Dendritic cell treated with granulocyte-macrophage colony-stimulating factor and Interleukin-4, amounts not matched to agents 40 ng/mL and 50 ng/mL, for 4 days (primary cell): ENCODE results near the gene SNCB.

Experiments used
- H3K27ac Mint-ChIP-seq: one replicate; pipeline ENCODE4 v1.8.0; 2022; ENCODE audit warnings: mild to moderate bottlenecking, mixed read lengths
- H3K27me3 Mint-ChIP-seq: one replicate; pipeline ENCODE4 v1.8.0; 2022; ENCODE audit warnings: mild to moderate bottlenecking, mixed read lengths
- H3K36me3 Mint-ChIP-seq: one replicate; pipeline ENCODE4 v1.8.0; 2022; ENCODE audit warnings: low read depth, mixed read lengths
- H3K4me1 Mint-ChIP-seq: one replicate; pipeline ENCODE4 v1.8.0; 2022; ENCODE audit warnings: low read depth, mixed read lengths
- H3K4me3 Mint-ChIP-seq: one replicate; pipeline ENCODE4 v1.8.0; 2022; ENCODE audit warnings: mild to moderate bottlenecking, moderate library complexity, mixed read lengths
- H3K9me3 Mint-ChIP-seq: one replicate; pipeline ENCODE4 v1.8.0; 2022; ENCODE audit warnings: mixed read lengths
- intact Hi-C: fragments of 100-400 bp; cut with micrococcal nuclease; formaldehyde crosslinking; loops from one replicate; pipeline ENCODE4 v1.15.0; 2022

The SNCB gene

DNA sequence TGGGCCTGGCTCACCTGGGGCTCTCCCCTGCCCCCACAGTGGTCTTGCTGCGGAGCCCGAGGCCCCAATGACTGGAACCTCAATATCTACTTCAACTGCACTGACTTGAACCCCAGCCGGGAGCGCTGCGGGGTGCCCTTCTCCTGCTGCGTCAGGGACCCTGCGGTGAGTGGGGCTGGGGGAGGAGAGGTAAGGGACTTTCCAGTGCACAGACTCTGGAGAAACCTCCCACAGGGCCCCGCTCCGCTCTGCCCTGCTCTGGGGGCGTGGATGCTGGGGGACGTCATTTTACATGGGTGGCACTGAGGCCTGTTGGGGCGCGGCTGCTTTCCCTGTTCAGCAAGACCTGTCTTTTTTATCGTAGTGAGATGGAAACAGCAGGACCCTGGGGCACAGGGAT lies 24.5 kb upstream of the SNCB start:
- intact Hi-C loops, result loop anchor here (5.0 kb wide), 1 partner anchor 457 kb away; no protein-coding TSS in a partner anchor
- Mint-ChIP-seq H3K4me1 (peaks cover 49% of the 10 kb centered on the region), H3K4me3 (no peak overlapping the region), H3K9me3 (no peaks in the 10 kb centered on the region), H3K36me3 (peaks cover 49% of the 10 kb centered on the region), H3K27me3 (peaks cover 10% of the 10 kb centered on the region), H3K27ac (no peak overlapping the region)

DNA sequence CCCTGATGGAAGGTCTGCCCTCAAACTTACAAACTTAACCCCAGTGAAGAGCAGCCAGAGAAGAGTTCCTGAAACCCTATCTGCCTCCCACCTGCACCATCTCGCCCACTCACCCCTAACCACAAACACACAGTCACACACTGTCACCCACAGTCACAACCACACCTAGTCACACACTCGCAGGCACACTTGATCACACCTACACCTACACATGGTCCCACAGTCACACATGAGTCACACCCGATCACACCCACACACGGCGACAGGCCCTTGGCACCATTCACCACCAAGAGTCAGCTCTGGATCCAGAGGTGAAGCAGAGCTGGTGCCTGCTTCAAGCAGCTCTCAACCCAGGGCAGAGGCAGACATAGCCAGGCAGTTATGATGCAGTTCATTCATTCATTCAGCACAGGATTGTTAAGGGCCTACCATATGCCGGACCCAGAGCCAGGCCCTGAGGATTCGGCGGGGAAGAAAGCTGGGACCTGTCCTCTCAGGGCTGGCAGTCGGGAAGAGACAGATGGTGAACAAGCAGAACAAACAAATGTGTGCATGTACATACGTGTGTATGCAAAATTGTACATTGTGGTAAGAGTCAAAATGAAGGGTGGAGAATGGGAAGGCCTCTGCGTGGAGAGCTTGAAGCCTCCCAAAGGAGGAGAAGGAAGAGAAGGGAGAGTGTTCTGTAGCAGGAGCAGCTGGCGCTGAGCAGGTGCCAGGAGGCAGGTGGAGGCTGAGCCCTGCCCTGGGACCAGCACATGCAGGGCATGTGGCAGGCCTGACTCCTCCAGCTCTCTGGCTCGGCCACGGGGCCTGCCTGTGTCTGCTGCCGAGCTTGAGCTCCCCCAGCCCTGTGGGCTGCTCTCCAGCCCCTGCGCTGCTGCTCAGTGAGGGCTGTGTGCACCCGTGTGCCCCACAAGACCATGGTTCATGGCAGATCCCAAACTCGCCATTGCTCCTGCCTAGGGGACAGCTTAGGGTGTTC lies 23.4 kb upstream of the SNCB start:
- intact Hi-C loops, result no loop called here
- H3K27ac Mint-ChIP-seq, result peak overlapping the region; percentile 3

DNA sequence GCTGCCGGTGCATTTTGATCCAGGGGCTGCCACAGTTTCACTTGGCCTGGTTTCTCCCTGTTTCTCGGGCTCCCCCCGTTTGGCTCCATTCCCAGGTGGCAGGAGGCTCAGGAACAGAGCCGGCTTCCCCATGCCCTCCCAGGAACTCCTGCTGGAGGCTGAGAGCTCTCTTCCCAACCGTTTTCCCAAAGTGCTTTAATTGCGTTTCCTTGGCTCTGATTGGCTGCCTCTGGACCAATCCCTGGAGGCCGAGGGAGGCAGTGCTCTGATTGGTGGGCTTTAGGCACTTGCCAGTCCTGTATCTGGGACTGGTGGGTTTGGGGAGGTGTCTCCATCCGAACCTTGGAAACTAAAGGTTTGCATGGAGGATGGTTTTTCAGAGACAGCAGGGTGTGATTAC lies 21.8 kb upstream of the SNCB start:
- Mint-ChIP-seq H3K9me3 (no peaks in the 10 kb centered on the region), H3K27me3 (no peaks in the 10 kb centered on the region), H3K36me3 (peaks cover 43% of the 10 kb centered on the region), H3K27ac (no peak overlapping the region), H3K4me1 (peaks cover 41% of the 10 kb centered on the region), H3K4me3 (no peak overlapping the region)
- intact Hi-C loops, result no loop called here

More for the DNA sequence above, 23.4 kb upstream of the SNCB start:
- Mint-ChIP-seq H3K9me3 (no peaks in the 10 kb centered on the region), H3K4me1 (peaks cover 45% of the 10 kb centered on the region), H3K4me3 (no peak overlapping the region), H3K27me3 (peaks cover 2% of the 10 kb centered on the region), H3K36me3 (peaks cover 49% of the 10 kb centered on the region)

DNA sequence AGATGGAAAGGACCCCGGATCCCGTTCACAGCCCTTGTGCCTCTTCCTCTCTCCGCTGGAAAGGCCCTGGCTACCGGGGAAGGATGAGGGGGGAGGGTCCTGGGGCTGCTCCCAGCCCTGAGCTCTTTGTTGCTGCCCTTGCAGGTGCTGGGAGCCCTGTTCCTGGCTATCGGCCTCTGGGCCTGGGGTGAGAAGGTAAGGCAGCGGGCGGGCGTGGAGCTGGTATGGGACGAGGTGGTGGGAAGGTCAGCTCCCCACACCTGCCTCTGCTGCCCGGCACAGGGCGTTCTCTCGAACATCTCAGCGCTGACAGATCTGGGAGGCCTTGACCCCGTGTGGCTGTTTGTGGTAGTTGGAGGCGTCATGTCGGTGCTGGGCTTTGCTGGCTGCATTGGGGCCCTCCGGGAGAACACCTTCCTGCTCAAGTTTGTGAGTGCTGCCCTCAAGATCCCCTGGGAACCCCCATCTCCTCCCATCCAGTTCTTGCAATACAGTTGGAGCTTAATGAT lies 21.2 kb upstream of the SNCB start:
- H3K4me3 Mint-ChIP-seq, result no peak overlapping the region
- no peak overlapping the region for H3K27ac Mint-ChIP-seq
- H3K4me1 Mint-ChIP-seq, result peaks cover 46% of the 10 kb centered on the region
- no peaks in the 10 kb centered on the region for H3K27me3 Mint-ChIP-seq
- no peaks in the 10 kb centered on the region for H3K9me3 Mint-ChIP-seq
- intact Hi-C loops, result no loop called here
- peaks cover 37% of the 10 kb centered on the region for H3K36me3 Mint-ChIP-seq

DNA sequence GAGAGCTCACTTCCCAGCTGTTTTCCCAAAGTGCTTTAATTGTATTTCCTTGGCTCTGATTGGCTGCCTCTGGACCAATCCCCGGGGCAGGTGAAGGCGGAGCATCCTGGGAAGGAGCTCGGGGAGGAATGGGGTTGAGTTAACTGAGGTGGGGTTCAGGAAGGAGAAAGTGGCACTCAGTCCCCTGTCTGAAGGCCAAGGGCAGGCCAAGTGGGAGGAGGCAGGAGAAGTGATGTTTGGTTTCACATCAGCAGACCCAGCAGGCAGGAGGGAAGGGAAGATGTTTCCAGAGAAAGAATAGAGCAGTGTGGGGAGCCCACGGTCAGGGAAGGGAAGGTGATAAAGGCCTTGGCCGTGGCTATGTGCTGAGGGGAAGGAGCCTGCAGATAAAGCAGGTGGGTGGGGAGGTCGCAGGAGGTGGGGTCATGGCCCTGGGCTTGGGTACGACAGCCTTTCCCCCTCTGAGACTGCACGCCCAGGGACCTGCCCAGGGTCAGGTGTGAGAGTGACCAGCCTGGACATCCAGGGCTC lies 20.1 kb upstream of the SNCB start:
- H3K4me3 Mint-ChIP-seq, result no peak overlapping the region
- no peaks in the 10 kb centered on the region for H3K9me3 Mint-ChIP-seq

DNA sequence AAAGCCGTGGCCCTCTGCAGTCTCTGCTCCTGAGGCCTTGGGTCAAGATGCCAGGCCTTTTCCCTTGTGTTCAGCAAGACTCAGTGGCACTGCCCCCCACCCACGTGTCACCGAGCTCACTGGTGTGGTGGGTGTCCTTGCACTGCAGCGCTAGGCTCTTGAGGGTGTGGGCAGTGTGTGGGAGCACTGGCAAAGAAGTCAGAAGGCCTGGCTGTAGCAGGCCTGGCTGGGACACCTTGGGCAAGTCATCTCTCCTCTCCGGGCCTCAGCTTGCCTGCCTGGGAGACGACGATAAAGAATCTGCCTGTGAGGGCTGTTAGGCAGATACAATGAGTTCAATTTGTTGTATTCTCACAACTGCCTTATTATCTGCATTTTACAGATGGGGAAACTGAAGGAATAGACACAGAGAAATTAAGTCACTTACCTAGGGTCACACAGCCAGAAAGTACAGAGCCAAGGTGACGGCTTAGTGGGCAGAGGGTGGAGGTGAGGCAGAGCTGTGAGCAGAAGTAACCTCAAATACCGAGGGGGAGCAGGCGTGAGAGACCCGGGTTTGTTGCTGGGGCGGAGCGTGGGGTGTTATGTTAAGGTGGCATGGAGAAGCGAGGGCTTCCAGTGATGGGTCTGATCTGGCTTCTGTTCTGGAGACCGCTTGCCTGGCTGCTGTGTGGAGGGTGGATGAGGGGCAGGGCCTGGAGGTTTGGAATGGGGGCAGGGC lies 18.3 kb upstream of the SNCB start:
- H3K27me3 Mint-ChIP-seq, result peaks cover 6% of the 10 kb centered on the region
- peaks cover 49% of the 10 kb centered on the region for H3K4me1 Mint-ChIP-seq
- H3K9me3 Mint-ChIP-seq, result no peaks in the 10 kb centered on the region
- peaks cover 11% of the 10 kb centered on the region for H3K36me3 Mint-ChIP-seq
- intact Hi-C loops, result loop anchor here (5.0 kb wide), 1 partner anchor 1584 kb away; the partner anchor contains the start of gene PHYKPL
- H3K4me3 Mint-ChIP-seq, result peak overlapping the region; percentile 77
- H3K27ac Mint-ChIP-seq, result peak overlapping the region; percentile 71

More for the DNA sequence above, 20.1 kb upstream of the SNCB start:
- Mint-ChIP-seq H3K27me3 (no peaks in the 10 kb centered on the region), H3K4me1 (peaks cover 52% of the 10 kb centered on the region), H3K27ac (no peak overlapping the region), H3K36me3 (peaks cover 26% of the 10 kb centered on the region)
- intact Hi-C loops, result no loop called here

DNA sequence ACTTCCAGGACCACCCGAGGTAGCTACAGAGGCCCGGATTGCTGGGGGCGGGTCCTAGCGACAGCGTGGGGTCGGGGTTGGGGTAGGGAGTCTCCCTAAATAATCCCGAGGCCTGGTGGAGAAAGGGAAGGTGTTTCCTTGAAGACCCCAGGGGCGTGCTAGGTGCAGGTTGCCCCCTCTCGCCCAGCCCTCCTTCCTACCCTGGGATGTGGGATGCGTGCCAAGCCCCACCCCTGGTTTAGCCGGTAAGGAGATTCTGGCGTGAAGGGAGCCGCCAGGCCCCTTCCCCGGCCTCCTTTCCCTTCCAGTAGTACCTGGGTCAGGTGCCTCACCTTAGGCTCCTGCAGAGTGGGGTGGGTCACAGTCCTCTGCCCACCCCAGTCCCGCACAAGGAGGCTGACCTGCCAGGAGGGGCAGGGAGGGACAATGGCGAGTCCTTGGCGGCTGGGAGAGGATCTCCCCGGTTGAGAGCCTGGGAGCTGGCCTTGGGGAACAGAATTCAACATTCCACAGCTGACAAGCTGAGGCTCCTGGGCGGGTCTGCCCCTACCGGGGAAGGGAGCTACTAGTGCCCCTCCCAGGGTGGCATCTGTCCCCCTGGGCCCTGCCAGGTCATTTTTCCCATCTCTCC lies 17.6 kb upstream of the SNCB start:
- peak overlapping the region; percentile 71 for H3K27ac Mint-ChIP-seq

DNA sequence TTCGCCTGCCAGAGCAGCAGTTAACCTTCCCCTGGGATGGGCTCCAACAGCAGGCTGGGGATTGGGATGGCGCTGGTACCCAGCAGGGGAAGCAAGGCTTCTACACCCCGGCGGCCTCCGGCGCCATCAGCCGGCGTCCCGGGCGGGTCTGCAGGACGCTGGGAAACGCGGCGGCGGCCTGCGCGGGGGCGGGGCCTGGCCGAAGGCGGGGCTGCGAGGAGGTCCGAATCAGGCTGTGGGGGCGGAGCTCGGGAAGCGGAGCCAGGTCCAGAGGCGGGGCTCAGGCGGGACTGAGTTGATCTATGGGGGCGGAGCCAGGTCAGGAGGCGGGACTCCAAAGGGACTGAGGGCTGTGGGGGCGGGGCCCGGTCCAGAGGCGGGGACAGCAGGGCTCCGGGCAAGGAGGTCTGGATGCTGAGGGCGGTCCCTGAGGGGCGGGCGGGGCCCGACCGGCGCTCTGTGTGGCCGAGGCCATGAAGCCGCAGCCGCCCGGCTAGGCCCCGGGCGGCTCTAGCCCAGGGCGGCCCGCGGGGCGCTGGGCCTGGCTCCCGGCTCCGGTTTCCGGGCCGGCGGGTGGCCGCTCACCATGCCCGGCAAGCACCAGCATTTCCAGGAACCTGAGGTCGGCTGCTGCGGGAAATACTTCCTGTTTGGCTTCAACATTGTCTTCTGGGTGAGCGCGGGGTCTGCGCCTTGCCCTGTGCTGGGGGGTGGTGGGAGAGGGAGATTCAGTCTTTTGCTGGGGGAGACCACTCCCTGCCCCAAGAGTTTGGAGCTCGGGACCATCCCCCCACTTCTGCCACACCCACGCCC lies 16.9 kb upstream of the SNCB start, which contains the start of gene TSPAN17:
Gene TSPAN17, plus strand, starts transcription at position 455 of the 813 bp plus-strand sequence. Its CDS starts 132 bp downstream, at position 587.
- H3K4me1 Mint-ChIP-seq, result peaks cover 35% of the 10 kb centered on the region
- intact Hi-C loops, result loop anchor here (2.0 to 5.0 kb wide), 2 partner anchors 230 to 1585 kb away; partner anchors contain the start of genes CLTB and PHYKPL
- peak within 1 kb of the TSS; percentile 71 for H3K27ac Mint-ChIP-seq
- H3K36me3 Mint-ChIP-seq, result no peaks in the 10 kb centered on the region
- H3K9me3 Mint-ChIP-seq, result no peaks in the 10 kb centered on the region
- H3K27me3 Mint-ChIP-seq, result peaks cover 8% of the 10 kb centered on the region
- H3K4me3 Mint-ChIP-seq, result peak within 1 kb of the TSS; percentile 77

More for the DNA sequence above, 17.6 kb upstream of the SNCB start:
- H3K4me3 Mint-ChIP-seq, result peak overlapping the region; percentile 77
- peaks cover 42% of the 10 kb centered on the region for H3K4me1 Mint-ChIP-seq
- H3K27me3 Mint-ChIP-seq, result peaks cover 8% of the 10 kb centered on the region
- H3K36me3 Mint-ChIP-seq, result peaks cover 4% of the 10 kb centered on the region
- intact Hi-C loops, result loop anchor here (2.0 to 5.0 kb wide), 2 partner anchors 231 to 1584 kb away; partner anchors contain the start of genes CLTB and PHYKPL
- H3K9me3 Mint-ChIP-seq, result no peaks in the 10 kb centered on the region

DNA sequence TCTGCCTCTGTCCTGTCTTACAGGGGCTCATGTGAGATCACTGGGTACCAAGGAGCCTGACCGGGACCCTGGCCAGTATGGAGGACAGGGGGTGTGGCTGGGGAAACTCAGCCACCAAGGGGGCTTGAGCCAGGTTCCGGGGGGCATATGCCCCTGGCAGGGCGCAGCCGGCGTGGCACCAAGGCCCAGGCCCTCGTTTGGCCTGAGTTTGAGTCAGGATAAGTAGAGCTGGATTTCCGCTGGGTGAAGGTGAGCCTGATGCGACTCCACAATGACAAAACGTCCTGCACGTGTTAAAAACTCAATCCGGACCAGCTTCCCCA lies 16.3 kb upstream of the SNCB start:
- Mint-ChIP-seq H3K4me1 (peaks cover 34% of the 10 kb centered on the region), H3K27me3 (peaks cover 8% of the 10 kb centered on the region), H3K4me3 (peak overlapping the region; percentile 77), H3K9me3 (no peaks in the 10 kb centered on the region), H3K36me3 (no peaks in the 10 kb centered on the region), H3K27ac (peak overlapping the region; percentile 71)
- intact Hi-C loops, result loop anchor here (2.0 to 5.0 kb wide), 2 partner anchors 230 to 1586 kb away; partner anchors contain the start of genes CLTB and PHYKPL

DNA sequence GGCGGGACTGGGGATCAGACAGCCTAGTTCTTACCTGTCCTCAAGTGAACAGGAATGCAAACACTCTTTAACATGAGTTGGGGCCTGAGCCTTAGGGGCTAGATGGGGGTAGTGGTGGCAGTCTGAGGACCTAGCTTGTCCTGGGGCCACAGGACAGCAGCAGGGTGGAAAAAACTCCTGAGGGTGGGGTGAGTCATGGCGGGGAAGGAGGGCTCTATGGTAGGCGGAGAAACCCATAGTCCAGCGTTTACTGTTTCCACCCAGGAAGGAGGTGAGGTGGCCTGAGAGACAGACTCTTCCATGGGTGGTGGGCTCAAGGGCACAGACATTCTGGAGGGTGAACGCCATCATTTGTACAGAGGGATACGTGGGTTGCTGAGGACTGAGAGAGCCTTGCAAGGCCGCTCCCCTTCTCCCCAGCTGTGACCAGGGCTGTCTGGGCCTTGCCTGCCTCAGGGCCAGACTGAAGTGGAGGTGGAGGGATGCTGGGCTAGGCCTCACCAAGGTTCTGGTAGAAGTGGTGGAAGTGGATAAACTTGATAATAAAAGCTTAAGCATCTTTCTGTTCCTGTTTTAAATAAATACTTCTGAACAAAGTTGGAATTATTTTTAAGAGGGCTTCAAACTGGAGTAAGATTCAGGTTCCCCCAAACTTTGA lies 15.8 kb upstream of the SNCB start:
- intact Hi-C loops, result loop anchor here (2.0 to 5.0 kb wide), 2 partner anchors 229 to 1586 kb away; partner anchors contain the start of genes CLTB and PHYKPL
- peaks cover 34% of the 10 kb centered on the region for H3K4me1 Mint-ChIP-seq
- no peaks in the 10 kb centered on the region for H3K36me3 Mint-ChIP-seq
- no peaks in the 10 kb centered on the region for H3K9me3 Mint-ChIP-seq
- H3K4me3 Mint-ChIP-seq, result peak overlapping the region; percentile 77
- peaks cover 8% of the 10 kb centered on the region for H3K27me3 Mint-ChIP-seq
- H3K27ac Mint-ChIP-seq, result peak overlapping the region; percentile 71

DNA sequence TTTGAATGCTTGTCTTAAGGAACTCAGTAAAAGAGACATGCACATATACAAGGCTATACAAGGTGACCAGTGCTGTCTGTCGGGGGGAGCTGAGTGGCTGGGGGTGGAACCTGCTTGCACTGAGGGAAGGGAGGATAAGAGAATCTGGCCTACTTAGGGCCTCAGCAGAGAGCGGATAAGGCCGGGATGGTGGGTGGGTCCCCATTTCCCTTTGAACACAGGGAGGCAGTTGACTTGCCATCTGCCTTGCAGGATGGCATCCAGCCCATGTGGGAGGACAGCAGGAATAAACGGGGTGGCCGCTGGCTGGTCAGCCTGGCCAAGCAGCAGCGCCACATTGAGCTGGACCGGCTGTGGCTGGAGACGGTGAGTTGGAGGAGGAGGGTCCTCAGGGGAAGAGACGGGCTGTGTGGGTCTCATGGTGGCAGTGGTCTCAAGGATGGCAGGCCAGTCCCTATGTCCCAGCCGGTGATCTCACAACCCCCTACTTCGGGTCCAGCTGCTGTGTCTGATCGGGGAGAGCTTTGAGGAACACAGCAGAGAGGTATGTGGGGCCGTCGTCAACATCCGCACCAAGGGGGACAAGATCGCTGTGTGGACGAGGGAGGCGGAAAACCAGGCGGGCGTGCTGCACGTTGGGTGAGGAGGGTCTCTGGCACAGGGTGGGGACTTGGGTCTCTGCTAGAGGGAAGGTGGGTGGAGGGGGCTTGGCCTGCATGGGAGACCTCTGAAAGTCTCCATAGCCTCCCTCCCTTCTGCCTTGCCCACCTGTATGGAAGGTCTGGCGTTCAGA lies 14.7 kb upstream of the SNCB start:
- Mint-ChIP-seq H3K4me3 (no peak overlapping the region), H3K27me3 (peaks cover 8% of the 10 kb centered on the region), H3K27ac (no peak overlapping the region), H3K4me1 (peaks cover 28% of the 10 kb centered on the region), H3K9me3 (no peaks in the 10 kb centered on the region), H3K36me3 (no peaks in the 10 kb centered on the region)
- intact Hi-C loops, result loop anchor here (5.0 kb wide), 1 partner anchor 1587 kb away; the partner anchor contains the start of gene PHYKPL
